LNCAP (cell line): ENCODE measurements around the gene SGCA.

ENCODE experiments used
- CTCF ChIP-seq: fragments of 450-650 bp; IDR thresholded peaks from 2 replicates; pipeline ENCODE4 v1.5.1; 2017; ENCODE audit warnings: mild to moderate bottlenecking

The SGCA gene

GRCh38 chr17:50194140-50194933, 28.5 kb downstream of the SGCA start:
- no peak for TF ChIP-seq CTCF

- TF ChIP-seq CTCF = no peak
Observed at GRCh38 chr17:50194934-50195865, 29.4 kb downstream of the SGCA start.

GRCh38 chr17:50196036-50196435, 30.2 kb downstream of the SGCA start:
- TF ChIP-seq CTCF = no peak

GRCh38 chr17:50196826-50197225, 31.0 kb downstream of the SGCA start:
- TF ChIP-seq CTCF = no peak

GRCh38 chr17:50198026-50198669, 32.3 kb downstream of the SGCA start:
- peak; percentile 76 for TF ChIP-seq CTCF

GRCh38 chr17:50199211-50199802, 33.5 kb downstream of the SGCA start:
- no peak for TF ChIP-seq CTCF
